SK-N-SH (cell line): ENCODE data around the gene CDK11B. TPM values are rescaled to one million over a fixed set of nuclear protein-coding genes. Genes with fewer than 3 reads are reported as not detected.
A peak's percentile ranks its signal among the peaks of the same experiment; 100 is the strongest.

Experiments used
- CTCF ChIA-PET: fragments of 300-600, 350-600 bp; formaldehyde crosslinking; extraction: SDS; loops from one replicate; lab custom pipeline; 2021; lab: Yijun Ruan, JAX
- POLR2A ChIA-PET: fragments of 350-600 bp; sonication (Branson Sonifier 250); formaldehyde crosslinking; extraction: SDS; loops from one replicate; lab custom pipeline; 2020; ENCODE audit warnings: antibody characterized with exemption, inconsistent platforms; lab: Yijun Ruan, JAX
- DNase-seq: peaks from one replicate; pipeline ENCODE4 v3.0.0; 2012
- H2AFZ ChIP-seq: fragments of 200-600 bp; sonication (generic); 2 replicates; pipeline ENCODE4 v1.8.1; 2016; ENCODE audit warnings: antibody characterized with exemption, mild to moderate bottlenecking, low read depth
- H3F3A ChIP-seq: fragments of 200-600 bp; sonication (generic); replicated peaks from 2 replicates; pipeline ENCODE3; 2016; ENCODE audit warnings: antibody characterized with exemption, mild to moderate bottlenecking; ENCODE audit not compliant: insufficient read depth
- H3K27ac ChIP-seq, 2 experiments: fragments of 200-500 bp in 1 of 2; fragments of 200-600 bp in 1 of 2; sonication (Bioruptor generic) in 1 of 2; sonication (generic), shearing (Covaris generic) in 1 of 2; 2 replicates each; pipeline versions ENCODE4 v1.5.1 to v1.6.1; 2014 to 2016; ENCODE audit warnings: low read depth in 2 of 2, inconsistent platforms in 1 of 2, low read length in 1 of 2, mild to moderate bottlenecking in 1 of 2, mixed read lengths in 1 of 2
- H3K27me3 ChIP-seq: fragments of 200-600 bp; sonication (generic), shearing (Covaris generic); 2 replicates; pipeline ENCODE4 v1.6.1; 2016; ENCODE audit warnings: mixed run types; ENCODE audit not compliant: insufficient read depth
- H3K36me3 ChIP-seq, 2 experiments: fragments of 200-500 bp in 1 of 2; fragments of 200-600 bp in 1 of 2; sonication (Bioruptor generic) in 1 of 2; sonication (generic) in 1 of 2; replicated peaks in 1 of 2; 2 replicates each; pipeline versions ENCODE3 to v1.5.1; 2014 to 2016; ENCODE audit warnings: low read length in 1 of 2, mild to moderate bottlenecking in 1 of 2; ENCODE audit not compliant: insufficient read depth in 2 of 2, control insufficient read depth in 1 of 2
- H3K4me1 ChIP-seq, 2 experiments: fragments of 200-500 bp in 1 of 2; fragments of 200-600 bp in 1 of 2; sonication (Bioruptor generic) in 1 of 2; sonication (generic), shearing (Covaris generic) in 1 of 2; 2 replicates each; pipeline versions ENCODE4 v1.5.1 to v1.6.1; 2014 to 2016; ENCODE audit warnings: low read depth in 1 of 2, low read length in 1 of 2, mixed run types in 1 of 2; ENCODE audit not compliant: insufficient read depth in 2 of 2, control insufficient read depth in 1 of 2
- H3K4me2 ChIP-seq: fragments of 200-600 bp; sonication (generic), shearing (Covaris generic); 2 replicates; pipeline ENCODE4 v1.6.1; 2017; ENCODE audit warnings: mixed run types
- H3K4me3 ChIP-seq, 2 experiments: fragments of 200-500 bp in 1 of 2; fragments of 200-600 bp in 1 of 2; sonication (Bioruptor generic) in 1 of 2; sonication (generic), shearing (Covaris generic) in 1 of 2; 2 replicates each; pipeline versions ENCODE4 v1.5.1 to v1.8.1; 2014 to 2016; ENCODE audit warnings: low read depth in 2 of 2, inconsistent platforms in 1 of 2, low read length in 1 of 2, mild to moderate bottlenecking in 1 of 2, mixed read lengths in 1 of 2, moderate library complexity in 1 of 2
- H3K79me2 ChIP-seq: fragments of 200-600 bp; sonication (generic); 2 replicates; pipeline ENCODE4 v1.8.1; 2017; ENCODE audit warnings: mild to moderate bottlenecking; ENCODE audit not compliant: insufficient read depth
- H3K9ac ChIP-seq: fragments of 200-600 bp; sonication (generic); 2 replicates; pipeline ENCODE4 v1.6.1; 2017; ENCODE audit warnings: mixed run types
- H3K9me2 ChIP-seq: fragments of 200-600 bp; sonication (generic); 2 replicates; pipeline ENCODE4 v1.6.1; 2017; ENCODE audit warnings: mixed run types
- H3K9me3 ChIP-seq: fragments of 200-600 bp; sonication (generic); 2 replicates; pipeline ENCODE4 v1.6.1; 2017; ENCODE audit warnings: mixed run types, mild to moderate bottlenecking, moderate library complexity
- H4K20me1 ChIP-seq: fragments of 200-600 bp; sonication (generic); 2 replicates; pipeline ENCODE4 v1.6.1; 2017; ENCODE audit warnings: mild to moderate bottlenecking, mixed run types; ENCODE audit not compliant: insufficient read depth
- ELF1 ChIP-seq: IDR thresholded peaks from 2 replicates; pipeline ENCODE4 v1.4.0; 2012
- EP300 ChIP-seq, 2 experiments: IDR thresholded peaks; 2 replicates each; pipeline versions ENCODE4 v1.4.0 to v1.6.1; 2012; ENCODE audit warnings: borderline replicate concordance in 1 of 2, low read depth in 1 of 2, low read length in 1 of 2
- EZH2phosphoT487 ChIP-seq: fragments of 200-600 bp; sonication (generic); IDR thresholded peaks from 2 replicates; pipeline ENCODE4 v1.6.1; 2017; ENCODE audit warnings: low read depth, mixed run types, mild to moderate bottlenecking, antibody characterized with exemption, moderate library complexity, borderline replicate concordance
- FOXJ3 ChIP-seq: sonication (generic); formaldehyde crosslinking; IDR thresholded peaks from 2 replicates; pipeline ENCODE4 v1.5.1; 2020; ENCODE audit warnings: mild to moderate bottlenecking, missing genetic modification reagents
- JUND ChIP-seq: IDR thresholded peaks from 2 replicates; pipeline ENCODE4 v1.4.0; 2012
- MEF2A ChIP-seq: IDR thresholded peaks from 2 replicates; pipeline ENCODE4 v1.4.0; 2012; ENCODE audit warnings: low read depth, borderline replicate concordance
- MXI1 ChIP-seq: IDR thresholded peaks from 2 replicates; pipeline ENCODE4 v1.6.1; 2012; ENCODE audit warnings: mild to moderate bottlenecking, low read depth, low read length, improper control_type of control experiment
- NFIC ChIP-seq: IDR thresholded peaks from 2 replicates; pipeline ENCODE4 v1.4.0; 2012; ENCODE audit warnings: borderline replicate concordance
- PBX3 ChIP-seq: IDR thresholded peaks from 2 replicates; pipeline ENCODE4; 2012
- RFX5 ChIP-seq: IDR thresholded peaks from 2 replicates; pipeline ENCODE4 v1.6.1; 2012; ENCODE audit warnings: mild to moderate bottlenecking, improper control_type of control experiment, low read length
- SIN3A ChIP-seq: IDR thresholded peaks from 2 replicates; pipeline ENCODE4 v1.6.1; 2012; ENCODE audit warnings: low read depth, mild to moderate bottlenecking, low read length, moderate library complexity, borderline replicate concordance
- USF1 ChIP-seq: IDR thresholded peaks from 2 replicates; pipeline ENCODE4 v1.4.0; 2012; ENCODE audit warnings: low read depth, borderline replicate concordance
- USF2 ChIP-seq: fragments of 150-350 bp; IDR thresholded peaks from 2 replicates; pipeline ENCODE4 v1.6.1; 2017; ENCODE audit warnings: antibody characterized with exemption, low read length, low read depth, borderline replicate concordance
- YY1 ChIP-seq: IDR thresholded peaks from 2 replicates; pipeline ENCODE4 v1.4.0; 2012; ENCODE audit warnings: low read depth, mild to moderate bottlenecking
- ZBTB33 ChIP-seq: IDR thresholded peaks from 2 replicates; pipeline ENCODE4 v1.4.0; 2012; ENCODE audit warnings: low read depth, borderline replicate concordance
- WGBS: methylation state at CpG from one replicate; pipeline ENCODE4 v1.1.6; 2017; ENCODE audit warnings: low lambda C conversion rate; 5-methylcytosine and 5-hydroxymethylcytosine counted together
- polyA plus RNA-seq, 3 experiments: library from polyadenylated mRNA; depleted of rRNA; stranded (reverse); fragments of >200 nt; gene quantifications; 2 replicates each; pipeline ENCODE4 v1.2.3, GENCODE V29; 2012

CDK11B gene
- polyA plus RNA-seq, 1 of the 3 experiments (the other 2 are of a cell fraction): 15.0 TPM

GRCh38 chr1:1616838-1617237 is 42.0 kb downstream of the CDK11B start:
- WGBS: 83% methylated on average over 2 of the region's 19 CpGs
- Histone ChIP-seq H2AFZ (no peak overlapping the region), H3K79me2 (peaks cover 49% of the 10 kb centered on the region), H4K20me1 (peaks cover 10% of the 10 kb centered on the region), H3K9me3 (no peaks in the 10 kb centered on the region), H3K9me2 (no peaks in the 10 kb centered on the region), H3F3A (no peaks in the 10 kb centered on the region), H3K4me2 (peak overlapping the region; percentile 90), H3K27me3 (no peaks in the 10 kb centered on the region), H3K36me3 (peaks cover 3 to 7% of the 10 kb centered on the region in 2 experiments), H3K27ac (no peak overlapping the region), H3K4me1 (peaks cover 0 to 18% of the 10 kb centered on the region in 2 experiments; a peak in 1 of 4 replicates), H3K4me3 (peak overlapping the region; percentile 86 to 88), H3K9ac (peak overlapping the region; percentile 100; the same call in 1 of the 2 replicates)
- no peak for DNase-seq
- POLR2A ChIA-PET: no interaction called here
- TF ChIP-seq RFX5 (no peak), EP300 (IDR thresholded peaks at IDR 0.05; ENCODE audit: borderline replicate concordance in 1 of 2, low read depth in 1 of 2, low read length in 1 of 2) (no peak), USF1 (no peak), EZH2phosphoT487 (no peak), YY1 (no peak), MEF2A (no peak), JUND (no peak), ELF1 (no peak), MXI1 (no peak), USF2 (no peak), ZBTB33 (no peak), PBX3 (no peak), FOXJ3 (CRISPR knock-in tag) (no peak), SIN3A (no peak), NFIC (no peak)
- TF ChIP-seq, all 33 proteins: peak for 0
- CTCF ChIA-PET: no interaction called here
